Measurements from ENCODE around the gene XRCC4. TPM values are rescaled to one million over a fixed set of nuclear protein-coding genes. Genes with fewer than 3 reads are reported as not detected.

XRCC4 gene
- total and polyA plus RNA-seq, 7 donors, result 1.6 to 7.9 (median 3.2) TPM

DNA sequence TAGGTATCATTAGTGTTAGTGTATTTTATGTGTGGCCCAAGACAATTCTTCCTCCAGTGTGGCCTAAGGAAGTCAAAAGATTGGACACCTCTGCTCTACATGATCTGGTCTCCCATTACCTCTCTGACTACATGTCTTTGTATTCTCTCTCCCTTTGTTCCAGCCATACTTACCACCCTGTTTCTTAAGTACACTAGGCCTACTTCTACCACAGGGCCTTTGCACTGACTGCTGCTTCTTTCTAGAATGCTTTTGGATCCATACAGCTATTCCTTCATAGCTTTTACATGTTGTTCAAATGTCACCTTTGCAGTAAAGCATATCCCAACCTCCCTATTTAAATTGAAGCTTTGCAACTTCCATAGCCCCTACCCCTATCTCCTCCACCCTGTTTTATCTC, 5.4 kb downstream of the XRCC4 start:
- intact Hi-C loops (cut with DNase I), result no loop called here
- H3K9me3 ChIP-seq, result no peaks in the 10 kb centered on the region

GRCh38 chr5:83084336-83084735, 7.0 kb downstream of the XRCC4 start:
- TF ChIP-seq, protein P1, sequence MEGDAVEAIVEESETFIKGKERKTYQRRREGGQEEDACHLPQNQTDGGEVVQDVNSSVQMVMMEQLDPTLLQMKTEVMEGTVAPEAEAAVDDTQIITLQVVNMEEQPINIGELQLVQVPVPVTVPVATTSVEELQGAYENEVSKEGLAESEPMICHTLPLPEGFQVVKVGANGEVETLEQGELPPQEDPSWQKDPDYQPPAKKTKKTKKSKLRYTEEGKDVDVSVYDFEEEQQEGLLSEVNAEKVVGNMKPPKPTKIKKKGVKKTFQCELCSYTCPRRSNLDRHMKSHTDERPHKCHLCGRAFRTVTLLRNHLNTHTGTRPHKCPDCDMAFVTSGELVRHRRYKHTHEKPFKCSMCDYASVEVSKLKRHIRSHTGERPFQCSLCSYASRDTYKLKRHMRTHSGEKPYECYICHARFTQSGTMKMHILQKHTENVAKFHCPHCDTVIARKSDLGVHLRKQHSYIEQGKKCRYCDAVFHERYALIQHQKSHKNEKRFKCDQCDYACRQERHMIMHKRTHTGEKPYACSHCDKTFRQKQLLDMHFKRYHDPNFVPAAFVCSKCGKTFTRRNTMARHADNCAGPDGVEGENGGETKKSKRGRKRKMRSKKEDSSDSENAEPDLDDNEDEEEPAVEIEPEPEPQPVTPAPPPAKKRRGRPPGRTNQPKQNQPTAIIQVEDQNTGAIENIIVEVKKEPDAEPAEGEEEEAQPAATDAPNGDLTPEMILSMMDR (IDR thresholded peaks at IDR 0.05), result no peak
- 91 to 94% (median 92%) methylated on average over 2 of the region's 2 CpGs for WGBS, 3 donors

More for the DNA sequence above, 5.4 kb downstream of the XRCC4 start:
- no peak for DNase-seq
- Histone ChIP-seq H3K27ac (no peak overlapping the region), H3K27me3 (ENCODE audit: insufficient read depth in 3 of 3, low read length in 2 of 3) (no peaks in the 10 kb centered on the region), H3K4me1 (no peaks in the 10 kb centered on the region), H3K4me3 (no peak overlapping the region), H3K36me3 (ENCODE audit: insufficient read depth in 1 of 2, low read depth in 1 of 2) (no peaks in the 10 kb centered on the region)
- ATAC-seq, result no peak
- TF ChIP-seq, protein P1 (IDR thresholded peaks at IDR 0.05), result no peak

GRCh38 chr5:83085106-83085505, 7.8 kb downstream of the XRCC4 start:
- ATAC-seq (no peak), DNase-seq (no peak)
- Histone ChIP-seq H3K9me3 (no peaks in the 10 kb centered on the region), H3K4me3 (no peak overlapping the region), H3K36me3 (ENCODE audit: insufficient read depth in 1 of 2, low read depth in 1 of 2) (no peaks in the 10 kb centered on the region), H3K4me1 (no peaks in the 10 kb centered on the region), H3K27ac (no peak overlapping the region), H3K27me3 (ENCODE audit: insufficient read depth in 3 of 3, low read length in 2 of 3) (no peaks in the 10 kb centered on the region)
- TF ChIP-seq, protein P1 (IDR thresholded peaks at IDR 0.05), result no peak
- 52 to 55% (median 53%) methylated on average over 2 of the region's 2 CpGs for WGBS, 3 donors
- intact Hi-C loops (cut with DNase I), result no loop called here

More at GRCh38 chr5:83084336-83084735, 7.0 kb downstream of the XRCC4 start:
- ATAC-seq (no peak), DNase-seq (no peak)
- intact Hi-C loops (cut with DNase I), result no loop called here
- H3K27me3 ChIP-seq (ENCODE audit: insufficient read depth in 3 of 3, low read length in 2 of 3), result no peaks in the 10 kb centered on the region
- no peaks in the 10 kb centered on the region for H3K4me1 ChIP-seq
- H3K27ac ChIP-seq, result no peak overlapping the region
- no peaks in the 10 kb centered on the region for H3K36me3 ChIP-seq (ENCODE audit: insufficient read depth in 1 of 2, low read depth in 1 of 2)
- H3K9me3 ChIP-seq, result no peaks in the 10 kb centered on the region
- H3K4me3 ChIP-seq, result no peak overlapping the region

GRCh38 chr5:83090169-83090568, 12.8 kb downstream of the XRCC4 start:
- no peak for ATAC-seq
- intact Hi-C loops (cut with DNase I), result no loop called here

GRCh38 chr5:83092619-83093018, 15.3 kb downstream of the XRCC4 start:
- 88 to 98% (median 94%) methylated on average over 2 of the region's 2 CpGs for WGBS, 3 donors
- intact Hi-C loops (cut with DNase I), result no loop called here
- ATAC-seq, result no peak

More at GRCh38 chr5:83090169-83090568, 12.8 kb downstream of the XRCC4 start:
- 86 to 88% (median 87%) methylated on average over 3 of the region's 3 CpGs for WGBS, 3 donors
- Histone ChIP-seq H3K4me3 (no peak overlapping the region), H3K27me3 (ENCODE audit: insufficient read depth in 3 of 3, low read length in 2 of 3) (no peaks in the 10 kb centered on the region), H3K4me1 (no peaks in the 10 kb centered on the region), H3K36me3 (ENCODE audit: insufficient read depth in 1 of 2, low read depth in 1 of 2) (no peaks in the 10 kb centered on the region), H3K9me3 (no peaks in the 10 kb centered on the region), H3K27ac (no peak overlapping the region)
- TF ChIP-seq, protein P1 (IDR thresholded peaks at IDR 0.05), result no peak
- DNase-seq, result no peak

More at GRCh38 chr5:83092619-83093018, 15.3 kb downstream of the XRCC4 start:
- TF ChIP-seq, protein P1 (IDR thresholded peaks at IDR 0.05), result no peak
- Histone ChIP-seq H3K27ac (no peak overlapping the region), H3K36me3 (ENCODE audit: insufficient read depth in 1 of 2, low read depth in 1 of 2) (no peaks in the 10 kb centered on the region), H3K9me3 (no peaks in the 10 kb centered on the region), H3K27me3 (ENCODE audit: insufficient read depth in 3 of 3, low read length in 2 of 3) (no peaks in the 10 kb centered on the region), H3K4me3 (no peak overlapping the region), H3K4me1 (no peaks in the 10 kb centered on the region)
- DNase-seq, result no peak

Data from psoas muscle (tissue), 8 donors.